ENCODE measurements around the gene PFKL.
A peak's percentile ranks its signal among the peaks of the same experiment; 100 is the strongest.
"Not testable (repeated sequence)": the region's sequence is repeated elsewhere in the genome, so short reads cannot be mapped to it uniquely, and the experiment has no call there.

Gene PFKL

GRCh38 chr21:44334329-44335030, 34.6 kb downstream of the PFKL start:
- Mint-ChIP-seq H3K36me3 (no peaks in the 10 kb centered on the region), H3K9me3 (no peaks in the 10 kb centered on the region), H3K4me3 (no peak overlapping the region), H3K27ac (no peak overlapping the region), H3K4me1 (peaks cover 10% of the 10 kb centered on the region), H3K27me3 (no peaks in the 10 kb centered on the region)

- no peak overlapping the region for H3K4me3 Mint-ChIP-seq
- H3K36me3 Mint-ChIP-seq = no peaks in the 10 kb centered on the region
Measured at GRCh38 chr21:44335266-44336059, 35.6 kb downstream of the PFKL start.

GRCh38 chr21:44337449-44337848, 37.6 kb downstream of the PFKL start:
- H3K4me3 Mint-ChIP-seq = peak overlapping the region; percentile 43
- peaks cover 27% of the 10 kb centered on the region for H3K4me1 Mint-ChIP-seq
- H3K36me3 Mint-ChIP-seq = no peaks in the 10 kb centered on the region
- no peaks in the 10 kb centered on the region for H3K27me3 Mint-ChIP-seq
- H3K27ac Mint-ChIP-seq = peak overlapping the region; percentile 76
- H3K9me3 Mint-ChIP-seq = no peaks in the 10 kb centered on the region

More at GRCh38 chr21:44335266-44336059, 35.6 kb downstream of the PFKL start:
- Mint-ChIP-seq H3K27me3 (no peaks in the 10 kb centered on the region), H3K27ac (no peak overlapping the region), H3K9me3 (no peaks in the 10 kb centered on the region), H3K4me1 (peaks cover 20% of the 10 kb centered on the region)

GRCh38 chr21:44337941-44338895, 38.4 kb downstream of the PFKL start:
- H3K4me3 Mint-ChIP-seq = peak overlapping the region; percentile 43
- no peaks in the 10 kb centered on the region for H3K27me3 Mint-ChIP-seq
- H3K4me1 Mint-ChIP-seq = peaks cover 27% of the 10 kb centered on the region
- no peaks in the 10 kb centered on the region for H3K9me3 Mint-ChIP-seq
- no peaks in the 10 kb centered on the region for H3K36me3 Mint-ChIP-seq
- peak overlapping the region; percentile 76 for H3K27ac Mint-ChIP-seq

GRCh38 chr21:44338971-44339910, 39.4 kb downstream of the PFKL start, which contains the start of gene CFAP410:
CFAP410 (minus strand) TSS chr21:44339390; CDS start chr21:44339194, 196 bp downstream.
- H3K36me3 Mint-ChIP-seq = no peaks in the 10 kb centered on the region
- H3K27me3 Mint-ChIP-seq = no peaks in the 10 kb centered on the region
- H3K4me1 Mint-ChIP-seq = peaks cover 27% of the 10 kb centered on the region
- no peaks in the 10 kb centered on the region for H3K9me3 Mint-ChIP-seq
- H3K27ac Mint-ChIP-seq = peak within 1 kb of the TSS; percentile 97
- peak within 1 kb of the TSS; percentile 98 for H3K4me3 Mint-ChIP-seq

- not testable (repeated sequence) for H3K27me3 Mint-ChIP-seq, H3K36me3 Mint-ChIP-seq, H3K4me3 Mint-ChIP-seq, H3K9me3 Mint-ChIP-seq
- Mint-ChIP-seq H3K27ac (peak overlapping the region; percentile 46), H3K4me1 (peaks cover 27% of the 10 kb centered on the region)
Measured at GRCh38 chr21:44341726-44342458, 42.0 kb downstream of the PFKL start.

GRCh38 chr21:44342981-44343380, 43.1 kb downstream of the PFKL start:
- H3K4me3 Mint-ChIP-seq, H3K27ac Mint-ChIP-seq, H3K27me3 Mint-ChIP-seq, H3K9me3 Mint-ChIP-seq, H3K36me3 Mint-ChIP-seq: not testable (repeated sequence)
- H3K4me1 Mint-ChIP-seq = peaks cover 19% of the 10 kb centered on the region

GRCh38 chr21:44344541-44345183, 44.8 kb downstream of the PFKL start:
- Mint-ChIP-seq H3K9me3 (no peaks in the 10 kb centered on the region), H3K27ac (no peak overlapping the region), H3K4me1 (peaks cover 14% of the 10 kb centered on the region), H3K27me3 (peaks cover 3% of the 10 kb centered on the region), H3K36me3 (no peaks in the 10 kb centered on the region), H3K4me3 (no peak overlapping the region)

- H3K27me3 Mint-ChIP-seq = peaks cover 3% of the 10 kb centered on the region
- H3K27ac Mint-ChIP-seq = no peak overlapping the region
- peaks cover 6% of the 10 kb centered on the region for H3K4me1 Mint-ChIP-seq
- no peaks in the 10 kb centered on the region for H3K9me3 Mint-ChIP-seq
- no peaks in the 10 kb centered on the region for H3K36me3 Mint-ChIP-seq
- no peak overlapping the region for H3K4me3 Mint-ChIP-seq
Measured at GRCh38 chr21:44345495-44345894, 45.6 kb downstream of the PFKL start.

GRCh38 chr21:44347911-44348451, 48.1 kb downstream of the PFKL start:
- H3K27me3 Mint-ChIP-seq = peaks cover 3% of the 10 kb centered on the region
- H3K4me1 Mint-ChIP-seq = peaks cover 9% of the 10 kb centered on the region
- H3K36me3 Mint-ChIP-seq = no peaks in the 10 kb centered on the region
- H3K27ac Mint-ChIP-seq = no peak overlapping the region
- no peak overlapping the region for H3K4me3 Mint-ChIP-seq
- no peaks in the 10 kb centered on the region for H3K9me3 Mint-ChIP-seq

GRCh38 chr21:44348861-44349260, 49.0 kb downstream of the PFKL start:
- Mint-ChIP-seq H3K36me3 (no peaks in the 10 kb centered on the region), H3K9me3 (no peaks in the 10 kb centered on the region), H3K27me3 (peaks cover 3% of the 10 kb centered on the region), H3K4me3 (no peak overlapping the region), H3K27ac (peak overlapping the region; percentile 74), H3K4me1 (peaks cover 18% of the 10 kb centered on the region)

GRCh38 chr21:44349416-44349846, 49.6 kb downstream of the PFKL start:
- Mint-ChIP-seq H3K9me3 (no peaks in the 10 kb centered on the region), H3K4me1 (peaks cover 24% of the 10 kb centered on the region), H3K4me3 (no peak overlapping the region), H3K27me3 (peaks cover 3% of the 10 kb centered on the region), H3K27ac (no peak overlapping the region), H3K36me3 (no peaks in the 10 kb centered on the region)

Measured in activated naive CD4-positive, alpha-beta T cell treated with anti-CD3 and anti-CD28 coated beads, Interleukin-2, amount 50 U/mL, for 24 hours (primary cell).